Stimulated activated CD4-positive, alpha-beta T cell treated with anti-CD3 and anti-CD28 coated beads, Interleukin-4, amount 100 ng/mL, for 1 hour (primary cell): ENCODE results near the gene PTPRJ.

Experiments
- DNase-seq: peaks from one replicate; pipeline ENCODE4 v3.0.0-alpha.2; 2020

The PTPRJ gene

GRCh38 chr11:48096588-48097525 is 116.5 kb downstream of the PTPRJ start:
- no peak for DNase-seq

- no peak for DNase-seq
Observed at GRCh38 chr11:48098024-48098423, 117.7 kb downstream of the PTPRJ start.

GRCh38 chr11:48099916-48100446 is 119.6 kb downstream of the PTPRJ start:
- no peak for DNase-seq

- DNase-seq, result no peak
Observed at GRCh38 chr11:48101044-48101733, 120.8 kb downstream of the PTPRJ start.

- DNase-seq, result no peak
Observed at GRCh38 chr11:48101958-48102357, 121.6 kb downstream of the PTPRJ start.

- no peak for DNase-seq
Observed at GRCh38 chr11:48103621-48104567, 123.5 kb downstream of the PTPRJ start.

GRCh38 chr11:48104568-48104924 is 124.2 kb downstream of the PTPRJ start:
- no peak for DNase-seq

GRCh38 chr11:48105096-48105990 is 125.0 kb downstream of the PTPRJ start:
- no peak for DNase-seq

- no peak for DNase-seq
Observed at GRCh38 chr11:48106166-48106565, 125.8 kb downstream of the PTPRJ start.

- DNase-seq, result peak; percentile 35
Observed at GRCh38 chr11:48107188-48107704, 126.9 kb downstream of the PTPRJ start.

- no peak for DNase-seq
Observed at GRCh38 chr11:48108231-48109045, 128.1 kb downstream of the PTPRJ start.

- DNase-seq, result no peak
Observed at GRCh38 chr11:48109046-48109666, 128.8 kb downstream of the PTPRJ start.

GRCh38 chr11:48110509-48110766 is 130.1 kb downstream of the PTPRJ start:
- no peak for DNase-seq

- no peak for DNase-seq
Observed at GRCh38 chr11:48111891-48112290, 131.5 kb downstream of the PTPRJ start.

- no peak for DNase-seq
Observed at GRCh38 chr11:48114740-48115139, 134.4 kb downstream of the PTPRJ start.

- no peak for DNase-seq
Observed at GRCh38 chr11:48116437-48117228, 136.3 kb downstream of the PTPRJ start.

GRCh38 chr11:48122246-48122645 is 141.9 kb downstream of the PTPRJ start:
- DNase-seq, result no peak

- DNase-seq, result no peak
Observed at GRCh38 chr11:48122656-48123055, 142.3 kb downstream of the PTPRJ start.

- DNase-seq, result no peak
Observed at GRCh38 chr11:48123254-48123875, 143.0 kb downstream of the PTPRJ start.
